SK-N-SH treated with all-trans-retinoic acid at 6 μM for 48 hours (cell line): ENCODE results near the gene DHODH.

ENCODE experiments used
- ATAC-seq: fragments of 200-7000 bp; cut with Tn5 transposase; 3 replicates; pipeline ENCODE4 v1.9.1; 2020; ENCODE audit warnings: mild to moderate bottlenecking, moderate library complexity
- BACH2 ChIP-seq: fragments of 250-450 bp; sonication (Bioruptor Pico); IDR thresholded peaks from 2 replicates; pipeline ENCODE4 v1.9.0; 2021; ENCODE audit warnings: mild to moderate bottlenecking, borderline replicate concordance
- CREB5 ChIP-seq: fragments of 250-450 bp; sonication (Bioruptor Pico); IDR thresholded peaks from 2 replicates; pipeline ENCODE4 v1.5.1; 2020; ENCODE audit warnings: low read depth, mild to moderate bottlenecking, moderate library complexity
- CSDC2 ChIP-seq: fragments of 250-450 bp; sonication (Bioruptor Pico); IDR thresholded peaks from 2 replicates; pipeline ENCODE4 v1.5.0; 2020; ENCODE audit warnings: mild to moderate bottlenecking, moderate library complexity
- CSRNP3 ChIP-seq: fragments of 250-450 bp; sonication (Bioruptor Pico); IDR thresholded peaks from 2 replicates; pipeline ENCODE4 v1.5.1; 2021; ENCODE audit warnings: mild to moderate bottlenecking, moderate library complexity
- ESRRG ChIP-seq: fragments of 250-450 bp; sonication (Bioruptor Pico); IDR thresholded peaks from 2 replicates; pipeline ENCODE4 v1.6.1; 2021; ENCODE audit warnings: mild to moderate bottlenecking
- GLIS3 ChIP-seq: fragments of 250-450 bp; sonication (Bioruptor Pico); IDR thresholded peaks from 2 replicates; pipeline ENCODE4 v1.5.0; 2020; ENCODE audit warnings: mild to moderate bottlenecking, moderate library complexity
- ISL1 ChIP-seq: fragments of 250-450 bp; sonication (Bioruptor Pico); IDR thresholded peaks from 2 replicates; pipeline ENCODE4 v2.1.2; 2022; ENCODE audit warnings: mild to moderate bottlenecking, moderate library complexity
- OSR1 ChIP-seq: fragments of 250-450 bp; sonication (Bioruptor Pico); IDR thresholded peaks from 2 replicates; pipeline ENCODE4 v1.8.0; 2022; ENCODE audit warnings: moderate library complexity, mild to moderate bottlenecking, inconsistent platforms
- PATZ1 ChIP-seq: fragments of 250-450 bp; sonication (Bioruptor Pico); IDR thresholded peaks from 2 replicates; pipeline ENCODE4 v1.8.0; 2020; ENCODE audit warnings: mild to moderate bottlenecking, moderate library complexity, borderline replicate concordance
- POU6F1 ChIP-seq: fragments of 250-450 bp; sonication (Bioruptor Pico); IDR thresholded peaks from 2 replicates; pipeline ENCODE4 v1.8.0; 2021; ENCODE audit warnings: low read depth, mild to moderate bottlenecking, moderate library complexity, borderline replicate concordance
- RARB ChIP-seq: fragments of 250-450 bp; sonication (Bioruptor Pico); IDR thresholded peaks from 2 replicates; pipeline ENCODE4 v1.8.0; 2021; ENCODE audit warnings: mild to moderate bottlenecking, moderate library complexity
- SNAI2 ChIP-seq: fragments of 250-450 bp; sonication (Bioruptor Pico); IDR thresholded peaks from 2 replicates; pipeline ENCODE4 v1.5.0; 2020; ENCODE audit warnings: mild to moderate bottlenecking, moderate library complexity
- TCF4 ChIP-seq: fragments of 250-450 bp; sonication (Bioruptor Pico); IDR thresholded peaks from 2 replicates; pipeline ENCODE4 v1.8.0; 2021; ENCODE audit warnings: mild to moderate bottlenecking, moderate library complexity, borderline replicate concordance
- TSHZ2 ChIP-seq: fragments of 250-450 bp; sonication (Bioruptor Pico); IDR thresholded peaks from 2 replicates; pipeline ENCODE4 v1.5.0; 2020; ENCODE audit warnings: mild to moderate bottlenecking, moderate library complexity
- ZC3H10 ChIP-seq: fragments of 250-450 bp; sonication (Bioruptor Pico); IDR thresholded peaks from 2 replicates; pipeline ENCODE4 v1.5.1; 2021; ENCODE audit warnings: mild to moderate bottlenecking, moderate library complexity
- ZFP3 ChIP-seq: fragments of 250-450 bp; sonication (Bioruptor Pico); IDR thresholded peaks from 2 replicates; pipeline ENCODE4 v1.5.0; 2020; ENCODE audit warnings: mild to moderate bottlenecking, moderate library complexity
- ZFP30 ChIP-seq: fragments of 450-650 bp; formaldehyde crosslinking; IDR thresholded peaks from 2 replicates; pipeline ENCODE4 v1.5.0; 2022; ENCODE audit warnings: mild to moderate bottlenecking, moderate library complexity
- ZNF565 ChIP-seq: fragments of 450-650 bp; formaldehyde crosslinking; conservative IDR thresholded peaks from 2 replicates; pipeline ENCODE4 v1.5.0; 2020; ENCODE audit warnings: low read depth, mild to moderate bottlenecking, moderate library complexity
- ZNF8 ChIP-seq: fragments of 450-650 bp; formaldehyde crosslinking; IDR thresholded peaks from 2 replicates; pipeline ENCODE4 v1.5.0; 2020; ENCODE audit warnings: mild to moderate bottlenecking, moderate library complexity

The DHODH gene

GRCh38 chr16:72013389-72013788, 4.8 kb downstream of the DHODH start (continued):
- TF ChIP-seq PATZ1 (no peak), ZFP30 (CRISPR knock-in tag) (no peak)

- no peak for TF ChIP-seq CREB5 (CRISPR knock-in tag)
- TF ChIP-seq TCF4 (CRISPR knock-in tag) = no peak
- no peak for TF ChIP-seq ESRRG (CRISPR knock-in tag)
- no peak for TF ChIP-seq ZFP3 (CRISPR knock-in tag)
- TF ChIP-seq ZNF565 (CRISPR knock-in tag) = no peak
- TF ChIP-seq ZFP30 (CRISPR knock-in tag) = no peak
- TF ChIP-seq SNAI2 = no peak
- no peak for TF ChIP-seq ZC3H10
- TF ChIP-seq OSR1 (CRISPR knock-in tag) = no peak
- TF ChIP-seq RARB (CRISPR knock-in tag) = no peak
- no peak for TF ChIP-seq TSHZ2 (CRISPR knock-in tag)
- TF ChIP-seq ISL1 (CRISPR knock-in tag) = no peak
- no peak for TF ChIP-seq BACH2 (CRISPR knock-in tag)
- TF ChIP-seq POU6F1 = no peak
- no peak for TF ChIP-seq CSDC2 (CRISPR knock-in tag)
- ATAC-seq = no peak
These were observed 5.5 kb downstream of the DHODH start for GRCh38 chr16:72013888-72014581.

- no peak for ATAC-seq
- TF ChIP-seq ZNF8 (CRISPR knock-in tag) (no peak), ZFP3 (CRISPR knock-in tag) (no peak), GLIS3 (CRISPR knock-in tag) (no peak), CSDC2 (CRISPR knock-in tag) (no peak), ZFP30 (CRISPR knock-in tag) (no peak), CSRNP3 (CRISPR knock-in tag) (no peak), RARB (CRISPR knock-in tag) (no peak), TSHZ2 (CRISPR knock-in tag) (no peak), ZNF565 (CRISPR knock-in tag) (no peak), OSR1 (CRISPR knock-in tag) (no peak)
These were observed 6.1 kb downstream of the DHODH start for GRCh38 chr16:72014675-72015074.
